Activated naive CD8-positive, alpha-beta T cell treated with anti-CD3 and anti-CD28 coated beads, Interleukin-2, amount 10 ng/mL, durations not matched to agents 7 days and 5 days (primary cell): ENCODE results near the gene CCN5. TPM values are rescaled to one million over a fixed set of nuclear protein-coding genes. Genes with fewer than 3 reads are reported as not detected.
"Not testable (repeated sequence)": the region's sequence is repeated elsewhere in the genome, so short reads cannot be mapped to it uniquely, and the experiment has no call there.

Source experiments
- ATAC-seq: fragments of 150-1000 bp; cut with Tn5 transposase; one replicate; pipeline ENCODE4 v1.10.0; 2021; ENCODE audit warnings: low read depth, moderate library complexity
- POLR2A ChIA-PET: fragments of 350-600 bp; sonication (Branson Sonifier 250); formaldehyde crosslinking; loops from one replicate; lab custom pipeline; 2021; ENCODE audit warnings: antibody characterized with exemption; lab: Charles Lee
- DNase-seq: peaks from one replicate; pipeline ENCODE4 v3.0.0; 2021
- H3K27ac Mint-ChIP-seq: one replicate; pipeline ENCODE4 v1.8.0; 2022; ENCODE audit warnings: mild to moderate bottlenecking, mixed read lengths
- H3K27me3 Mint-ChIP-seq: one replicate; pipeline ENCODE4 v1.8.0; 2022; ENCODE audit warnings: mild to moderate bottlenecking, moderate library complexity, mixed read lengths
- H3K36me3 Mint-ChIP-seq: one replicate; pipeline ENCODE4 v1.8.0; 2021; ENCODE audit warnings: mild to moderate bottlenecking, mixed read lengths
- H3K4me1 Mint-ChIP-seq: one replicate; pipeline ENCODE4 v1.8.0; 2021; ENCODE audit warnings: mixed read lengths
- H3K4me3 Mint-ChIP-seq: one replicate; pipeline ENCODE4 v1.8.0; 2022; ENCODE audit warnings: mild to moderate bottlenecking, moderate library complexity, mixed read lengths
- H3K9me3 Mint-ChIP-seq: one replicate; pipeline ENCODE4 v1.8.0; 2021; ENCODE audit warnings: mixed read lengths
- total RNA-seq, 2 experiments: library from RNA; stranded (reverse); gene quantifications; one replicate each; pipeline ENCODE4 v1.2.3, GENCODE V29; 2021

Gene CCN5
- total RNA-seq, 2 experiments from 2014 or later: not detected

DNA sequence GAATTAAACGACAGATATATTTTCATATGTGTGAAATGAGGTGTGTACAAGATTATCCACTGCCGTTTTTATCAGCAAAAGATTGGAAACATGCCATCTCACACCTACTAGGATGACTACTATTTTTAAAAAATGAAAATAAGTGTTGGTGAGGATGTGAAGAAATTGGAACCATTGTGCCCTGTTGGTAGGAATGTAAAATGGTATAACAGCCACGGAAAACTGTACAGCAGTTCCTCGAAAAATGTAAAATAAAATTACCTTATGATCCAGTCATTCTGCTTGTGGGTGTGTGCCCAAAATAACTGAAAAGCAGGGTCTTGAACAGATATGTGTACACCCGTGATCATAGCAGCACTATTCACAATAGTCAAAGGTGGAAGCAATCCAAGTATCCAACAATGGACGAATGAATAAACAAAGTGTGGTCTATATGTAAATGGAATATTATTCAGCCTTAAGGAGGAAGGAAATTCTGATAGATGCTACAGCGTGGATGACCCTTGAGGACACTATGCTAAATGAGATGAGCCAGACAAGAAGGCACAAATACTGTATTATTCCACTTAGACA lies 27.0 kb upstream of the CCN5 start:
- POLR2A ChIA-PET: no interaction called here
- Mint-ChIP-seq H3K27ac (no peak overlapping the region), H3K9me3 (peaks cover 5% of the 10 kb centered on the region), H3K27me3 (peaks cover 3% of the 10 kb centered on the region), H3K4me1 (peaks cover 10% of the 10 kb centered on the region), H3K36me3 (peaks cover 2% of the 10 kb centered on the region), H3K4me3 (no peak overlapping the region)
- ATAC-seq (no peak), DNase-seq (no peak)

DNA sequence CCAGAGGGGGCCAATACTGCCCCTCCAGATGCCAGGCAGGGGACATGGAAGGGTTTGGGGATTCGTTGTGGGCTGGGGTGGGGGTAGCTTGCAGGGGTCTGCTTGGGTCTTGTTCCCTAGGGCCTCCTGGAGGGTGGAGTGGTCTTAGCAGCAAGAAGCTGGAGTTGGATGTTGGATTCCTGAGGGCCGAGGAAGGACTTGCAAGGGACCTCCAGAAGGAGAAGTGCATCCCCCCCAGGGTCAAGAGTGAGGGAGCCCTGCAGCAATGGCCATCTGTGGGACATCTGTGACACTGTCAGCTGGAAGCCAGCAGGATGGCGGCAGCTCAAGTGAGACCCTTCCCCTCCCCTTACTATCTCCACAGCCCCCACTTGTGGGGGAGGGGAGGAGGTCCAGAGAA lies 25.4 kb upstream of the CCN5 start:
- Mint-ChIP-seq H3K9me3 (peaks cover 5% of the 10 kb centered on the region), H3K4me3 (no peak overlapping the region), H3K4me1 (peaks cover 6% of the 10 kb centered on the region), H3K27ac (no peak overlapping the region), H3K36me3 (peaks cover 2% of the 10 kb centered on the region), H3K27me3 (peaks cover 3% of the 10 kb centered on the region)
- POLR2A ChIA-PET: no interaction called here
- DNase-seq (no peak), ATAC-seq (no peak)

DNA sequence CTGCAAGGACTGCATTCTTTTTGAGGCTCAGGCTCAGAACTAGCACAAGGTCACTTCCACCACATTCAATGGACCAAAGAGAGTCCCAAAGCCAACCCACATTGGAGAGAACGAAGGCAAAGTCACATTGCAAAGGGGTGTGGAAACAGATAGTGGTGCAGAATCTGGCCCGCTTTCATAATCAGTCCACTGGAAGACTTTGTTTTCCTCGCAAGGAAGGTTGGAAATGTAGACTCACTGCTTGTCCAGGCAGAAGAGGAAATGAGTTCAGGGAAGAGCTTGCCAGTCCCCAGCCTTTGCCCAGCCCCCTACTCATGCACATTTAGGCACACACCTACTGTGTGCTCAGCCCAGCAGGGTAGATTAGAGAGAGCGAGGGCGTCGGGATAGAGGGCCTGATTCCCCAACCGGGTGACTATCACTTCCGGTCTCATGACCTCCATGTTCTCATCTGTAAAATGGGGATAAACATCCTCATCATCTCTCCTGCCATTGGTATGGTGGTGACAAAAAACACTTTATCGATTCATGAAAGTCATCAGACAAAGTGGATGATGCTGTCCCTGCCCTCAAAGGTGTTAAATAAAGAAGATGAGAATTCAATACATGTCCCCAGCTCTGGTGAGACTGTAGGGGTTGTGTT lies 24.3 kb upstream of the CCN5 start:
- peaks cover 5% of the 10 kb centered on the region for H3K9me3 Mint-ChIP-seq

DNA sequence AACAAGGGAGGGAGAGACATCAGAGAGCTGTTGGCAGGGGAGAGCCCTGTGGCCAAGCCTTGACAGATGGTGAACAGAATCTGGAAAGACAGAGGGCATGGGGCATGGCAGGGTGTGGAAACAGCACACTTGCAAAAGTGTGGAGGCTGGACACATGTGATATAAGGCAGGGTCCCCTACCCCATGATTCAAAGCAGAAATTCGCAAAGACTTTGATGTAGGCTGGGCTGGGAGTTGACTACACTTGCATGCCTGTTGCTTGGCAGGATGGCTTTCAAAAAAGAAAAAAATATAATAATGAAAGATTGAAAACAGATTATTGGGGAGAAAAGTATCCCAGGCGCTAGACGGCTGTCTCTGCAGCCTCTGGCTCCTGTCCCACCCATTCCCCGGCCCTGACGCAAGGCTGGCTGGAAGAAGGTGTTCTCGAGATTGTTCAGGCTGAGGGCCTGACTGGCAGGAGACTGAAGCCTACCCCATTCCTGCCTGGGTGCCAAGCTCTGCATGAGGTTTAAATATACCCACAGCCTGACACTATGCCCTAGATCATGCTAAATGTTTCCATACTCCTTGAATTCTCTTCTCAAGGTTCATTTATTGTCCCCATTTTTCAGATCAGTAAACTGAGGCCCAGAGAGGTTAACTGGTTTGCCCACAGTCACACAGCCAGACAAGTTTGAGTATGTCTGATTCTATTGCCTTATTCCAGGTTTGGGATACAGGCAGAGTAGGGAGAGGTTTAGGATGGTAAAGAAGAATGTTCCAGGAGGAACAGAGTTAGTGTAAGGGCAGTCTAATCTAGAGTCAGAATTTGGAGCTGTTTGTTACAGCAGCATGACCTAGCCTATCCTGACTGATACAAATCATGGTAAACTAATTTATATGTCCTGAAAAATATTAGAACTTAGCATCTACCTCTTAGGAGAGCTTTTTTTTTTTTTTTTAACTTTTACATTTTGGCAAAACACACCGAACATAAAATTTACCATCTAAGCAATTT lies 23.4 kb upstream of the CCN5 start:
- Mint-ChIP-seq H3K4me3 (no peak overlapping the region), H3K27ac (no peak overlapping the region), H3K27me3 (peaks cover 5% of the 10 kb centered on the region), H3K36me3 (peaks cover 2% of the 10 kb centered on the region), H3K4me1 (peaks cover 10% of the 10 kb centered on the region), H3K9me3 (peaks cover 5% of the 10 kb centered on the region)
- DNase-seq (no peak), ATAC-seq (no peak)
- POLR2A ChIA-PET: no interaction called here

More for the DNA sequence above, 24.3 kb upstream of the CCN5 start:
- ATAC-seq (no peak), DNase-seq (no peak)
- peaks cover 6% of the 10 kb centered on the region for H3K4me1 Mint-ChIP-seq
- no peak overlapping the region for H3K27ac Mint-ChIP-seq
- H3K4me3 Mint-ChIP-seq: no peak overlapping the region
- H3K36me3 Mint-ChIP-seq: peaks cover 2% of the 10 kb centered on the region
- H3K27me3 Mint-ChIP-seq: peaks cover 4% of the 10 kb centered on the region
- POLR2A ChIA-PET: no interaction called here

DNA sequence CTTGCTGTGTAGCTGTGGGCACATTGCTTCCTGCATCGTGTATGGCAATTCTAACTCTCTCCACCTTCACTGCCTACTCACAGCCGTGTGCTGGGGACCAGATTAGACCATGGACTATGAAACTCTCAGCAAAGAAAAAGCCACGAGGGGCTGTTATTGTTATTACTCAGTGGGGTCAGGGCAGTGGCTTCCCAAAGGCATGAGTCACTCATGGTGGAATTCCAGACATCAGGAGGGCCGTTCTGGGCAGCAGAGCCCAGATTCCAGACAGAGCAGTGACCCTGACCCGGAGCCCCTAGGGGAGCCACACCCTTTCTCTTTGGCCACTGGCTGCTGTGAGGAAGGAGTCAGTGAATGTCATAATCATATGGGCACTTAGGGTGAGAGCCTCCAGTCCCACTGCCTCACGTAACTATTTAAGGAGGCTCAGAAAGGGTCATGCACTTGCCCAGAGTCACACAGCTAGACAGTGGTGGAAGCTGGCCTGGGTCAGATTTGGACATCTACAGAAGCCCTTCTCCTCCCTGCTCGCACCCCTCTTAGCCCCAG lies 22.2 kb upstream of the CCN5 start:
- H3K27me3 Mint-ChIP-seq: peaks cover 2% of the 10 kb centered on the region
- peaks cover 2% of the 10 kb centered on the region for H3K36me3 Mint-ChIP-seq
- H3K9me3 Mint-ChIP-seq: peaks cover 5% of the 10 kb centered on the region
- POLR2A ChIA-PET: no interaction called here
- H3K27ac Mint-ChIP-seq: no peak overlapping the region
- H3K4me3 Mint-ChIP-seq: no peak overlapping the region
- H3K4me1 Mint-ChIP-seq: peaks cover 12% of the 10 kb centered on the region
- ATAC-seq: no peak
- DNase-seq: no peak

DNA sequence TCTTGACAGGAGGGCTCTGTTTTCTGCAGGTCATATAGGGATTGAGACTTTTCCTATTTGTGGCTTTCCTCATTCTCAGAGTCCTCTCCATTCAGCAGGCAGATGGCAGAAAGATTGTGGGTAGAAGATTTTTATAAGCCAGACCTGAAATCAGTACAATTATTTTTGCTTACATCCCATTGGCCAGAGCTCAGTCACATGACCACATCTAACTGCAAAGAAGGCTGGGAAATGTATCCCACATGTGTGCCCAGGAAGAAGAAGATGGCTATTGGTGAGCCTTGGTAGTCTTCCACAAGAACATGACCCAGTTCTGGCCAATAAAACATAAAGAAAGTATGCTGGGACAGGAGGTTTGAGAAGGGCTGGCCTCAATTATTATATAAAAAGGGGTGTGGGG lies 21.5 kb upstream of the CCN5 start:
- H3K4me3 Mint-ChIP-seq: no peak overlapping the region
- H3K9me3 Mint-ChIP-seq: peaks cover 5% of the 10 kb centered on the region
- POLR2A ChIA-PET: no interaction called here
- H3K27me3 Mint-ChIP-seq: peaks cover 2% of the 10 kb centered on the region
- H3K4me1 Mint-ChIP-seq: peaks cover 12% of the 10 kb centered on the region
- ATAC-seq (no peak), DNase-seq (no peak)
- peaks cover 2% of the 10 kb centered on the region for H3K36me3 Mint-ChIP-seq
- H3K27ac Mint-ChIP-seq: no peak overlapping the region

DNA sequence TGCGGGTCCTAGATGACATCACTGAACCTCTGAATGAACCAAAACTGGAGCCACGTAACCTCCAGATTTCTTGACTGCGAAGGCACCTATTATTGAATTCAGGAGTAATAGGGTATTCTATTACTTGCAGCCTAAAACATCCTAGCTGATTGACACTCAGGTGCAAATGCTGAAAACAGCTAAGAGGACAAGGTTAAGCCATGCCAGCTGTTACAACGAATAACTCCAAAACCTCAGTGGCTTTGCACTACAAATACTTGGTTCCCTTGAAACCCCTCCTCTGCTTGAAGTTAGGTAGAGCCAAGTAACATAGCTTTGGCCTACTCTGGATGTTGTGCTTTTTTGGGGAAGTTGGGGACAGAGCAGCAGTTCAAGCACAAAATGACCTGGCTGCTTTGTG lies 21.0 kb upstream of the CCN5 start:
- peaks cover 2% of the 10 kb centered on the region for H3K27me3 Mint-ChIP-seq
- POLR2A ChIA-PET: no interaction called here
- peaks cover 2% of the 10 kb centered on the region for H3K36me3 Mint-ChIP-seq

DNA sequence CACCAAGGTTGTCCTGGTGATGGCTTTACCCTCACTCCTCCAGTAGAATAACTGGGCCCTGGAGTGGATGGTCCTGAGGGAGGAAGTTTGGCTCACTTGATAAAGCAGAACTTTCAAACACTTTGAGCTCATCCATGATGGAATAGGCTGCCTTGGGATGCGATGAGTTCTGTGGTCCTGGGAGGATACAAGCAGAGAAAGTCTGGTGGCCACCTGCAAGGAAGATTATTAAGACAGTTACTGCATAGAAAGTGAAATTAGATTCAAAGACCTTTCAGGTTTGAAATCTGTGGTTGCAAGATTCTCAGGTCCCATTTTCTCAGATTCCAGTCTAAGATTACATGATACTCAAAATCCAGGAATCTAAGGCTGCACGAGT lies 19.9 kb upstream of the CCN5 start:
- Mint-ChIP-seq H3K36me3 (peaks cover 2% of the 10 kb centered on the region), H3K9me3 (peaks cover 5% of the 10 kb centered on the region), H3K4me1 (peaks cover 12% of the 10 kb centered on the region), H3K4me3 (no peak overlapping the region), H3K27me3 (peaks cover 2% of the 10 kb centered on the region), H3K27ac (no peak overlapping the region)
- POLR2A ChIA-PET: no interaction called here
- ATAC-seq: no peak
- no peak for DNase-seq

More for the DNA sequence above, 21.0 kb upstream of the CCN5 start:
- no peak for ATAC-seq
- Mint-ChIP-seq H3K27ac (no peak overlapping the region), H3K4me3 (no peak overlapping the region), H3K9me3 (peaks cover 5% of the 10 kb centered on the region), H3K4me1 (peaks cover 12% of the 10 kb centered on the region)
- DNase-seq: no peak

DNA sequence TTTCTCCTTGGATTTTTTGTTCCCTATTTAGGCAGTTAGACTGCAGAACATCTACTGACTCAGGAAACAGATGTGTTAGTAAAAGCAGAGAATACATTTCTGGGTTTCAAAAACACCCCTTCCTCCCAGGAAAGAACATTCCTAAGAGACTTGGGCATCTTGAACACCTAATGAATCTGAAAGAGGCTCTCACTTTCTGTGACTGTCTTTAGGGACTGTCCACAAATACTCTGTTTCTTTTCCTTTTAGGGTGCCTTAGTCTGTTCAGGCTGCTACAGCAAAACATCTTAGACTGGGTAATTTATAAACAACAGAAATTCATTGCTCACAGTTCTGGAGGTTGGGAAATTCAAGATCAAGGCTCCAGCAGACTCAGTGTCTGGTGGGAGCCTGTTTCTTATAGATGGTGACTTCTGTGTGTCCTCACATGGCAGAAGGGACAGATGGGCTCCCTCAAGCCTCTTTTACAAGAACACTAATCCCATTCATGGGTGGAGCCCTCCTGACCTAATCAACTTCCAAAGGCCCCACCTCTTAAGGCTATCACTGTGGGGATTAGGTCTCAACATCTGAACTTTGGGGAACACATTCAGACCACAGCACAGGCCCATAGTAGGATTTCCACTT lies 19.4 kb upstream of the CCN5 start:
- Mint-ChIP-seq H3K27ac (no peak overlapping the region), H3K36me3 (peaks cover 2% of the 10 kb centered on the region), H3K4me1 (peaks cover 12% of the 10 kb centered on the region), H3K9me3 (peaks cover 5% of the 10 kb centered on the region), H3K27me3 (peaks cover 2% of the 10 kb centered on the region), H3K4me3 (no peak overlapping the region)
- POLR2A ChIA-PET: no interaction called here
- DNase-seq (no peak), ATAC-seq (no peak)

DNA sequence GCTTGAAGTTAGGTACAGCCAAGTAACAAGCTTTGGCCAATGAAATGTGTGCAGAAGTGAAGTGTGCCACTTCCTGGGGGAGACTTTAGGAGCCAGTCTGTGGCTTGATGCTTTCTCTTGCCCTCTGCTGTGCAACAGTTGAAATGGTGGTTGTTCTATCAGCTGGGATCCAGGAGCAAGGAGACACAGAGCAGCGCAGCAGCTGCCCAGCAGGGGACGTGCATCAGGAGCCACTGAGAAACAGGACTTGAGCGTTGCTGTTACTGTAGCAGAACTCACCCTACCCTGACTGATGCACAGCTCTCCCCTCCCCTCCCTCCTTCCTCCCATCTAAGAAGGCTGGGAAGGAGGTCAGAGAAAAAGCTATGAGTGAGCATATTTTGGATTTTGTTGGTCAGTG lies 18.9 kb upstream of the CCN5 start:
- POLR2A ChIA-PET: no interaction called here
- H3K36me3 Mint-ChIP-seq: peaks cover 2% of the 10 kb centered on the region
- H3K27ac Mint-ChIP-seq: no peak overlapping the region

DNA sequence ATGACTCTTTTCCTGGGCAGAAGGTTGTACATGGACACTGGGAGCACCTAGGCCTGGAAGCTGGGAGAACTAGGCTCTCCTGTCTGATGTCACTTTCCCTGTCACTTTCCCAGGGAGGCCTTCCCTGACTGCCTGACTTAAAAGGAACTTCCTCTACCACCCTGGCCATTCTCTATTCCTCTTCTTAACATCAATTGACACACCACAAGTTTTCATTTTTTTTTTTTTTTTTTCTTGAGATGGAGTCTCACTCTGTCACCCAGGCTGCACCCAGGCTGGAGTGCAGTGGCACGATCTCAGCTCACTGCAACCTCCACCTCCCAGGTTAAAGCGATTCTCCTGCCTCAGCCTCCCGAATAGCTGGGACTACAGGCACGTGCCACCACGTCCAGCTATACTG lies 18.1 kb upstream of the CCN5 start:
- H3K9me3 Mint-ChIP-seq, H3K27ac Mint-ChIP-seq, POLR2A ChIA-PET, ATAC-seq, H3K36me3 Mint-ChIP-seq, DNase-seq, H3K27me3 Mint-ChIP-seq, H3K4me1 Mint-ChIP-seq, H3K4me3 Mint-ChIP-seq: not testable (repeated sequence)

More for the DNA sequence above, 18.9 kb upstream of the CCN5 start:
- peaks cover 5% of the 10 kb centered on the region for H3K9me3 Mint-ChIP-seq
- peaks cover 2% of the 10 kb centered on the region for H3K27me3 Mint-ChIP-seq
- DNase-seq: no peak
- no peak overlapping the region for H3K4me3 Mint-ChIP-seq
- no peak for ATAC-seq
- H3K4me1 Mint-ChIP-seq: peaks cover 10% of the 10 kb centered on the region

DNA sequence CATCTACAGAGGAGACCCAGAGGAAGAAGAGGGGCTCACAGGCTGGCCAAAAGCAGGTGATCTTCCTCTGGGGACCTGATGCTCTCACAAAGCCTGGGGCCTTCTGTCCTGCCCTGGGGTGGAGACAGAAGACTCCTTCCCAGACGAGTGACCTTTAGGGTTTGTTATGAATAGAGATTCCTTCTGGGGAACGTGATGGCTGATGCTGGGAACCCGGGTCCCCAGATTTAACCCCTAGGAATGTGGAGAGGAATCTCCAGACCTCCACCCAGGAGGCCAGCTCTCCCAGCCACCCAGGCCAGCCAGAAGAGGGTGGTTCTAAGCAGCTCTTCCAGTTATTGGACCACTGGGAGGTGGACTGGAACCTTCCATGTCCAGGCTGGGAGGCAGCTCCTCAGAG lies 16.8 kb upstream of the CCN5 start:
- POLR2A ChIA-PET: interaction anchor here (0.5 kb wide), 1 partner anchor 323 kb away, joined by 3 read pairs; no protein-coding TSS in a partner anchor
- Mint-ChIP-seq H3K9me3 (no peaks in the 10 kb centered on the region), H3K36me3 (no peaks in the 10 kb centered on the region), H3K4me3 (no peak overlapping the region), H3K27me3 (peaks cover 2% of the 10 kb centered on the region), H3K4me1 (peaks cover 10% of the 10 kb centered on the region), H3K27ac (no peak overlapping the region)
- ATAC-seq (no peak), DNase-seq (no peak)

DNA sequence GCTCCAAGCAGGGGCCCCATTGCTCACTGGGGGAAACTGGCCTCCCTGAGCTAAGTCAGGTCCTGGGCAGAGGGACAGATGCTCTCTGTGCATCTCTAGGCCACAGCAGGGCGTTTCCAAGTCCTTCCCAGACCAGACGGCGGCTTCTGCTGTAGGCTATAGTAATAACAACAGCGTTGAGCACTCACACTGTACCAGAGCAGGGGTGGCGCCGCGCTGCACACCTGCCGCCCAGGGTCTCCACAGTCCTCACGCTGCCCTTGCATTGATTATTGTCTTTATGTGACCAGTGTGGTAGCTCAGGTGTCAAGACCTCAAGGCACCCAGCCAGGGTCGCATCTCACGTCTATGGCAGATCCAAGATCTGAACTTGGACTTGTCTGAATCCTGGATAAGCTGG lies 14.9 kb upstream of the CCN5 start:
- Mint-ChIP-seq H3K27me3 (peaks cover 2% of the 10 kb centered on the region), H3K4me3 (no peak overlapping the region), H3K27ac (no peak overlapping the region), H3K36me3 (no peaks in the 10 kb centered on the region), H3K4me1 (peaks cover 8% of the 10 kb centered on the region), H3K9me3 (no peaks in the 10 kb centered on the region)
- POLR2A ChIA-PET: no interaction called here
- DNase-seq (no peak), ATAC-seq (no peak)
